ENCODE data around the gene IGSF3.
"Not testable (repeated sequence)": the region's sequence is repeated elsewhere in the genome, so short reads cannot be mapped to it uniquely, and the experiment has no call there.

IGSF3 gene

DNA sequence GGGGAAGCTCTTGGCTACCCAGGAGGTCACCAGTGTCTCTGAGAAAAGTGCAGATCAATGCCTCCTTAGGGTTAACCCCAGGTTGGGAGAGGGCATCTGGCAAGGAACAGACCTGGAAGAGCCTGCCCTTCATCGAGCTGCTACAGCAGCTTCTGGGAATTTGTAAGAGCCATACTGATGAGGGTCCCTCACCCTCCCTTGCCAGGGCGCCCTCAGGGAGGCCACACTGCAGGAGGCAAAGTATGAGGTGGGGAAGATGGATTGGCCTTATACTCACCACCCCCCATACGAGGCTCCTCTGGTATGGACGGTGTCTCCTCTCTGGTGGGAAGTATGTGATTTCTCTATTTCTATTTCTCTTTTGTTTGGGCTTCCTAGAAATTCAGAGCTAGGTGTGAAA is 13.2 kb downstream of the IGSF3 start:
- DNase-seq (ENCODE audit: low read depth in 2 of 2), result no peak
- TF ChIP-seq, protein P1, sequence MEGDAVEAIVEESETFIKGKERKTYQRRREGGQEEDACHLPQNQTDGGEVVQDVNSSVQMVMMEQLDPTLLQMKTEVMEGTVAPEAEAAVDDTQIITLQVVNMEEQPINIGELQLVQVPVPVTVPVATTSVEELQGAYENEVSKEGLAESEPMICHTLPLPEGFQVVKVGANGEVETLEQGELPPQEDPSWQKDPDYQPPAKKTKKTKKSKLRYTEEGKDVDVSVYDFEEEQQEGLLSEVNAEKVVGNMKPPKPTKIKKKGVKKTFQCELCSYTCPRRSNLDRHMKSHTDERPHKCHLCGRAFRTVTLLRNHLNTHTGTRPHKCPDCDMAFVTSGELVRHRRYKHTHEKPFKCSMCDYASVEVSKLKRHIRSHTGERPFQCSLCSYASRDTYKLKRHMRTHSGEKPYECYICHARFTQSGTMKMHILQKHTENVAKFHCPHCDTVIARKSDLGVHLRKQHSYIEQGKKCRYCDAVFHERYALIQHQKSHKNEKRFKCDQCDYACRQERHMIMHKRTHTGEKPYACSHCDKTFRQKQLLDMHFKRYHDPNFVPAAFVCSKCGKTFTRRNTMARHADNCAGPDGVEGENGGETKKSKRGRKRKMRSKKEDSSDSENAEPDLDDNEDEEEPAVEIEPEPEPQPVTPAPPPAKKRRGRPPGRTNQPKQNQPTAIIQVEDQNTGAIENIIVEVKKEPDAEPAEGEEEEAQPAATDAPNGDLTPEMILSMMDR (IDR thresholded peaks at IDR 0.05; ENCODE audit: low read depth, low read length), result no peak
- no peak overlapping the region for H3K4me3 ChIP-seq (replicated peaks in 1 of 2; ENCODE audit: low read depth in 2 of 2, low read length in 2 of 2)

DNA sequence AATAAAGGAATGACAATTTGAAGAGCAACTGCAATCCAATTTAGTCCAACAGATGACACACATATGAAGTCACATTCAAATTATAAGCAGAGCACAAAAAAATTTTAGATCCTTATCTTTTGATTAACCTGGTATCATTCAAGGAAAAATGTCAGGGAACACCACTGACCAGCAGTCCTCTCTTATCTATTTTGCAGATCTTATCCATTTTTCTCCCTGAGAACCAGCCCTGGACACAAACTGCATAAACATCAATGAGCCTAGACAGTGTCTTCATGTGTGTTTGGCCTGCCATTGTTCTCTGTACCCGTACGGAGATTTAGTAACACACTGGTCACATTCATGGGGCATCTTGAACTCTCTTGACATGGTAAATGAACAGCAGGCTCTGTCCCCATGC is 14.9 kb downstream of the IGSF3 start:
- not testable (repeated sequence) for H3K4me3 ChIP-seq (replicated peaks in 1 of 2; ENCODE audit: low read depth in 2 of 2, low read length in 2 of 2); DNase-seq (ENCODE audit: low read depth in 2 of 2)

DNA sequence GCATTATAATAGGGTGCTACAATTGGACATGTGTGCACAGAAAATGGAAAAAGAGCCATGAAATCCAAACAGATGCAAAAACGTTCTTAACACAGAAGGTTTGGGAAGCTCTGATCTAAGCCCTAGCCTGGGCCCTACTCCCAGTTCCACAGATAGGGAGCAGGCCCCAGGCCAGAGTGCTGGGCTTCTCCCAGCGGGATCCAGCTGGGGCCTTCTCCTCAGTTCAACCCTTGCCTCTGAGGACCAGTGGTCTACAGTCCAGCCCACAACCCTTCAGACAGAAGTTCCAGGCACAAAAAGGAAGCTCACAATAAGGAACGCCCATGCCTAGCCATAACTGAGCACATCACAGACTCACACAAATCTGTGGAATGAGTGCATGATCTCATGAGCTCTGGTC is 16.8 kb downstream of the IGSF3 start:
- H3K4me3 ChIP-seq (replicated peaks in 1 of 2; ENCODE audit: low read depth in 2 of 2, low read length in 2 of 2); DNase-seq (ENCODE audit: low read depth in 2 of 2): not testable (repeated sequence)

DNA sequence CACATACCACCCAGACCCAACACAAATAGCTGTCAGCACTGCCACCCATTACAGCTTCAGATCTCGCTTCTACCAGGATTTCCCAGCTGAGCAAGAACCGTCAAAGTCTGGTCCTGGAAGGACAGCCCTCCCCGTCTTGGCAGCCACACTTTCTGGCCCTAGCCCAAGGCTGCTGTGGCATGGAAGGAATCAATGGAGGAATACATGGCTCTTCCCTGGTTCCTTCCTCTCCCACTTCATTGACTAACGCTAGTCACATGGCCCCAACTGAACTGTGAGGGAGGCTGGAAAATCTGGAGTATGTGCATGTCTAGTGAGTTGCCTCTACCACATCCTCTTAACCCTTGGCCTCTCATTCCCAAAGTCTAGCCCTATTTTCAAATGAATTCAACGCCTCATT is 18.5 kb downstream of the IGSF3 start:
- DNase-seq (ENCODE audit: low read depth in 2 of 2), result not testable (repeated sequence)

DNA sequence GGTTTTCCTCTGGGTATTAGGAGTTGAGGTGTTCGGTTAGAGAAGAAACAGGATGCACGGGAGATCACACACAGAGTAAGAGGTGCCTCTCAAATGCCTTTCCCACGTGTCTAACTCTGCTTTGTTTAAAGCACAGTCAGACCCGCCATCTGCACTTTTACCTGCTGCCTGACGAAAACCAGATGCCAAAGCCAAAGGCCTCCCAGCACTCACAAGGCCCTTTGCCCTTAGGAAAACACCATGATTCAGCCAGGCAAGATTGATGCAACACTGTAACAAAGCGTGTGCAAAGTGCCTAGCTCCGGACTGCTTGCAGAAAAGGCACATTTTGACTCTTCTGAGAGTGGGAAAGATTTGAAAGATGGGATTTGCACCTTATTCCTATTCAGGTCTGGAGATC is 19.2 kb downstream of the IGSF3 start:
- not testable (repeated sequence) for H3K4me3 ChIP-seq (replicated peaks in 1 of 2; ENCODE audit: low read depth in 2 of 2, low read length in 2 of 2); DNase-seq (ENCODE audit: low read depth in 2 of 2)

More for the DNA sequence above, 18.5 kb downstream of the IGSF3 start:
- not testable (repeated sequence) for H3K4me3 ChIP-seq (replicated peaks in 1 of 2; ENCODE audit: low read depth in 2 of 2, low read length in 2 of 2)

DNA sequence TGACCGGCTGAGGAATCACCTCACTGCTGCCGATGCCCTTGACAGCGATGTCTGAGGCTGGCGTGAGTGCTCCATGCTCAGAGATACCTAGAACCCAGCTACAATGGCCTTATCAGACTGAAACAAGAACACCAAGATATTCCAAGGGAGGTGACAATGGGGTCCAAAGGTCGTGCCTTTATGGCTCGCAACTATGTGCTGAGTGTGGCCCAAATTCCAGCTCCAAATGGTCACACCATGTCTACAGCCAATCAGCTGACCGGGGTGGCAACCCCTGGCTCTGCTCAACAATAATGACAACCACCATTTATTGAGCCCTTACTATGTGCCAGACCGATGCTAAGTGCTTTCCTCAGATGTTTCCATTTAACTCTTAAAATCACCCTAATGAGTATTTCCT is 20.3 kb downstream of the IGSF3 start:
- H3K4me3 ChIP-seq (replicated peaks in 1 of 2; ENCODE audit: low read depth in 2 of 2, low read length in 2 of 2); DNase-seq (ENCODE audit: low read depth in 2 of 2): not testable (repeated sequence)

DNA sequence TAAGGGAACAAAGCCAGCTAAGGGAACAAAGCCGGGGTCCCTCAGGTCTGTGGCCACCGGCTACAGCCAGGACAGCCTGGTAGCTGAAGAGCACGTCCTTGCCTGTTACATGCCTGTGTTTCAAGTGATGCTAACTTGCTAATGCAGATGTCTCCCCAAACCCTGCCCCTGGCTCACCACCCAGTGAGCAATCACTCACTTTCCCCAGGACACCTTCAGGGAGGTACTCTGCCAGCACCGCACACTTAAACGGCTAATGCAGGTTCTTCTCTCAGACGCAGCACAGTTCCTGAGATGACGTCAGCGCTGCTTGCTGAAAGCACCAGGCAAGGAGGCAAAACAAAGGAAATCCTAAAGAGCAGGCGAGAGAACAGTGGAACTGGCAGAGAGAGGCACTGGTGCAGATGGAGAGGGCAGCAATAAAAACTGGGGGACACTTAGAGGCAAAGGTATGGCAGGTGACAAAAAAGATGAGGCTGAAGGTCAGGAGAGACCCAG is 20.8 kb downstream of the IGSF3 start:
- H3K4me3 ChIP-seq (replicated peaks in 1 of 2; ENCODE audit: low read depth in 2 of 2, low read length in 2 of 2); DNase-seq (ENCODE audit: low read depth in 2 of 2): not testable (repeated sequence)

DNA sequence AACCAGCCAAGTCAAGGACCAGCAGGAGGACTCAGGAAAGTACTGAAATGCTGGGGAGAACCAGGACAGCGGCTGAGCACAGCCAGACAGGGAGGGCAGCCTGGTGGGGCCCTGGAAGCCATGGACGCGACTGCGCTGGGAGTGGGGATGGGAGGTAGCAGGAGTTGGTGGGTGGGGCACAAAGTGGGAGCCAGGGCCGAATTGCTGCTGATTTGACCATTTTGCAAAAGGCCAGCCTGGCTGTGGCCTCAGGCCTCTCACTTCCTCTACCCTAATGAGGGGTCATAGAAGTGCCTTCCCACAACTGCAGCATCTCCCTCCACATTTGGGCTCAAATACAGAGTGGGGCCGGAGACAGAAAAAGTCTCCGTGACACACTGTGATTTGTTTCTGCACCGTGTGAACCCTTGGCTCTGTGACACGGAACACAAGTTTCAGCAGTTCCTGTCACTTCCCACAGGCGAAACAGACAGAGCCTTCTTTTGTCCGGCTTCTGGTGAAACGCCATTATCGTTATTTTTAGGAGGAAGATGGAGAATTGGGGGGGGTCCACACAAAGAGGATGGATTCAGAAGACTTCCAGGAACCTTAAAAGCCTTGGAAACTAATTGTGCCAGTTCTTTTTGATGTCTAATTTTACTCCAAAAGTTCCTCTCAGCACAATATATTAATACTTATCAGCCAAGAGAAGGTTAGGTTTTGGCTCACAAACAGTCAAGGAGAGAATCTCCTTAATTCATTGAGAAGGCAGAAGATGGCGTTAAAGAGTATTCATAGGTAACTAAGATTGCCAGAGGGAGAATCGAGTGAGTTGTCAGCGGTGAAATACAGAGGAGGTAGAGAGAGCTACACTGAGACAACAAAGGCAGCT is 21.5 kb downstream of the IGSF3 start:
- H3K4me3 ChIP-seq (replicated peaks in 1 of 2; ENCODE audit: low read depth in 2 of 2, low read length in 2 of 2); DNase-seq (ENCODE audit: low read depth in 2 of 2): not testable (repeated sequence)

DNA sequence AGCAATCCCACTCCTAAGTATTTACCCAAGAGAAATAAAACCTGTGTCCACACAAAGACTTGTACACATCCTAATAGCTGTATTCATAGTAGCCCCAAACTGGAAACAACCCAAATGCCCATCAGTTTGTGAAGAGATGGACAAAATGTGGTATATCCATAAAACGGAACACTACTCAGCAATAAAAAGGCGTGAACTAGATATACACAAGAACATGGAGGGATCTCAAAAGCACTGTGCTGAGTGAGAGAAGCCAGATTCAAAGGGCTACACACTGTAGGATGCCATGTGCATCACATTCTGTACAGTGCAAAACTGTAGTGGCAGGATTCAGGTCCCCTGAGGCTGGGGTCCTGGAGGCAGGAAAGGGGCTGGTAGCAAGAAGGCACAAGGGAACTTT is 22.5 kb downstream of the IGSF3 start:
- not testable (repeated sequence) for H3K4me3 ChIP-seq (replicated peaks in 1 of 2; ENCODE audit: low read depth in 2 of 2, low read length in 2 of 2); DNase-seq (ENCODE audit: low read depth in 2 of 2)

DNA sequence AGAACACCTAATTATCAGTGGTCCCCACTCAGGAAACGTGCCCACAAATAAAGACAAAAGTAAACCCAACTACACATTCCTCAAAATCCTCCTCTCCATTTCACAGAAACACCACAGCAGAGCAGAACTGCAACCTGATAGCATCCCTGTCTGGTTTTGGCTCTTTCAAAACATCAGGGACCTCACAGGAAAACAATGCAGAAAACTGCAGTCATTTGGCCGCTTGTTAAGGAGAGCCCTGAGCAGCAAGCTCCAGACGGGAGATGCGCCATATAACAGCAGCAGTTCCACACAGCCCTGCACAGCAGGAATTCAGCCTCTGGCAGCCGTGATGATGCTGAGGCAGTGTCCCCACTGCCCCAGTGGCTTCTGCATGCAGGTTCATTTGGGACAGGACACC is 23.4 kb downstream of the IGSF3 start:
- H3K4me3 ChIP-seq (replicated peaks in 1 of 2; ENCODE audit: low read depth in 2 of 2, low read length in 2 of 2); DNase-seq (ENCODE audit: low read depth in 2 of 2): not testable (repeated sequence)

DNA sequence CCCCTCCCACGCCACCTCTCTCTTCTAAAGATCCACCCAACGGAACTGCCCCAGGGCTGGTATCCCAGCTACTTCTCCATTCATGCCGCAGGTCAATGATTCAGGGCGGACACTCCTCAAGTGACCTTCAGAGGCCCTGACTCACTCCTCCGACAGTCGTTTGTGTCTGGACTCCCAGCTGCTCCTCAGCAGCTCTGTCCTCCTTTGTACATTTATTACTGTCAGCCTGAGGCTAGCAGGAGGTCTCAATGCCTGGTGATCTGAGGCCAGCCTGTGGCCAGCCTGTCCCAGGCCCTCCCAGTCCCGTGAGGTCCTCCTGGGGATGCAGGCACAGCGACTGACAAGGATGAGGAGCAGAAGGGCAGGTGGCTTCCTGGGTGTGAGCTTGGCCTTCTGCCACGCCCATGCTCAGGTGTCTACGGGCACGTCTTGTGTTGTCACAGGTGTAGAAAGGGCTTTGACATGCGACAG is 24.2 kb downstream of the IGSF3 start:
- not testable (repeated sequence) for H3K4me3 ChIP-seq (replicated peaks in 1 of 2; ENCODE audit: low read depth in 2 of 2, low read length in 2 of 2); DNase-seq (ENCODE audit: low read depth in 2 of 2)

DNA sequence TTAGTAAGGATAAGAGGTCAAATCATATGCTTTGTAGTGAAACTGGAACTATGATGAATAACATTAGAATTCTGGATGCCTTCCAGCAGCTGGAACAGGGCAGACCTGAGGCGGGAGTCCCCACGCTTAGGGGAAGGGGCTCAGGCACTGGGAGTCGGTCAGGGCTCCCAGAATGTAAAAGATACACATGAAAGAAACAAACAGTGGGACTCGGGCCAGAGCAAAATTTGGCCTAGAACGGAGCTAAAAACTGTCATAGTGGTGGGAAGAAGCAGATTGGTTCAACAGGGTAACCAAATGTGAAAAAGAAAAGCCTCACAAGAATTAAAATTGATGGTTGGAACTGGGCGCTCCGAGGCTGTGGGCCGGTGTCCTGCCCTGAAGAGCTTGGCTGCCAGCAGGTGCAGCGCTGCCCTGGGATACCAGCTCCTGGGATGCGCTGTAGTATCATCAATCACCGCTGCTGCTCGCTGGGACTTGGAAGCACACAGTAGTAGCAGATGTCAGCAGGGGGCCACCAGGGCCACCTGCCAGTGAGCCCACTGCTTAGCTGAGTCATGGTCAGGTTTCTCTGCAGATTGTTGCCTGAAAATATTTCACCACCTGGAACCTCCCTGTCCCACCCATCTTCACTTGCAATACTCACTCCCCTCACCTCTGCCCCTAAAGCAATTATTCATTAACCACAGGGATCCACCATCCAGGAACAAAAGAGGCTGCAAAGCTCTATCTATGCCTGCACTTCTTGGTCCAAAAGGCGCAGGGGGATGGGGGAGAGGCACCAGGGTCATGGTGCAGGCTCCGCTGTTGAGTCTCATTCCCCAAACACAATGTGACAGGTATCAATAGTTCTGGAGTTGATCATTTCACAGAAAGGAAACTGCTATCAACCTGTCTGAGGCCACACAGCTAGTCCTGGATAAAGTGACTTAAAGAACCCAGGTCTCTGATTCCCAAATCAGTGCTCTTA is 24.9 kb downstream of the IGSF3 start:
- not testable (repeated sequence) for H3K4me3 ChIP-seq (replicated peaks in 1 of 2; ENCODE audit: low read depth in 2 of 2, low read length in 2 of 2); DNase-seq (ENCODE audit: low read depth in 2 of 2)

DNA sequence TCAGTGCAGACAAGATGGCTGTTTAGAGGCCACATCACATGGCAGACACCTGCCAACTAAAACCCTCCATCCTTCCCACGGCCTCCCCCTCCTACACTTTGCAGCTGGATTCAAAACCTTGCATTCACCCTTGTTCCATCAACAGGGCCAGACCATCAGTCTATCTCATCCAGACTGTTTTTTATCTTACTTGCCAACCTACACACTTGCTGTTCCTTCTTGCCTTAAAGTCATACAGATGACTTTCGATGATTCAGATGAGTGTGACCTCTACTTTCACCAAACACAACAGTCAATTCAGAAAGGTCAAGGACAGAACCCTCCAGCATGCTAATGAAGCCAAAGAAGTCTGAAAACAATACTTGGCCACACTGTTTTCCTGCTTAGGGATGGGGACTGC is 29.9 kb downstream of the IGSF3 start:
- not testable (repeated sequence) for DNase-seq (ENCODE audit: low read depth in 2 of 2); H3K4me3 ChIP-seq (replicated peaks in 1 of 2; ENCODE audit: low read depth in 2 of 2, low read length in 2 of 2)

DNA sequence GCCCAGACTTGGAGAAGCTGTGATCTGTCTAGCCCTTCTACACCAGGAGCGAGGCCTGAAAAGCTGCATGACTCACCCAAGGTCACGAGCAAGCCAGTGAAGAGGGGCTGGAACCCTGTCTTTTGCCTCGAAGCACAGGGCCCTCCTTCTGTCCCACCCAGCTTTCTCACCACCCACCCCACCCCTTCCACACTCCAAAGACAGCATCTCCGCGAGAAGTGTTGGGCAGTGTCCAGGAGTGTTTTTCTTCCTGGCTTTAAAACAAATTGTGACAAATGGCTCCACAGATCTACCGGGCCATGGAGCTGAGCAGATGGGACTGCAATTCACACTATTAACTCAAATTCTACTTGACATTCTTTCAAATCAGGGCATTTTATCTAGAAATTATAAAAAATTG is 30.9 kb downstream of the IGSF3 start:
- DNase-seq (ENCODE audit: low read depth in 2 of 2); H3K4me3 ChIP-seq (replicated peaks in 1 of 2; ENCODE audit: low read depth in 2 of 2, low read length in 2 of 2): not testable (repeated sequence)

DNA sequence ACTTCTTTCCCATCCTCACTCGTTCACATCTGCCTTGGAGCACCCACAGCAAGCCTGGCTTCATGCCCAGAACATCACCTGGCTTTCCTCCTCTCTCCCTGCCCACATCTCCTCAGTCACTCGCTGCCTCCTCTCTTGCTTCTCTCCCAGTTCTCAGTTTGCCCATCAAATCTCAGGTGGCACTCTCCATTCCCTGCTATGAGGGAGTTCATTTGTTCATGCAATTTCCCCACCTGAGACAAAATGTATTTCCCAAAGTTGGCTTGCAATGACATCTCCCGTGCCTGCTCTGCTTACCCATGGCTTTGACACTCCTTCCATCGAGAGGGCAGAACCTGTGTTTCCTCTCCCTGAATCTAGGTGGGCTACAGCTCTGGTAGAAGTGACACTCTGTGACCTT is 33.1 kb downstream of the IGSF3 start:
- not testable (repeated sequence) for H3K4me3 ChIP-seq (replicated peaks in 1 of 2; ENCODE audit: low read depth in 2 of 2, low read length in 2 of 2); DNase-seq (ENCODE audit: low read depth in 2 of 2)

DNA sequence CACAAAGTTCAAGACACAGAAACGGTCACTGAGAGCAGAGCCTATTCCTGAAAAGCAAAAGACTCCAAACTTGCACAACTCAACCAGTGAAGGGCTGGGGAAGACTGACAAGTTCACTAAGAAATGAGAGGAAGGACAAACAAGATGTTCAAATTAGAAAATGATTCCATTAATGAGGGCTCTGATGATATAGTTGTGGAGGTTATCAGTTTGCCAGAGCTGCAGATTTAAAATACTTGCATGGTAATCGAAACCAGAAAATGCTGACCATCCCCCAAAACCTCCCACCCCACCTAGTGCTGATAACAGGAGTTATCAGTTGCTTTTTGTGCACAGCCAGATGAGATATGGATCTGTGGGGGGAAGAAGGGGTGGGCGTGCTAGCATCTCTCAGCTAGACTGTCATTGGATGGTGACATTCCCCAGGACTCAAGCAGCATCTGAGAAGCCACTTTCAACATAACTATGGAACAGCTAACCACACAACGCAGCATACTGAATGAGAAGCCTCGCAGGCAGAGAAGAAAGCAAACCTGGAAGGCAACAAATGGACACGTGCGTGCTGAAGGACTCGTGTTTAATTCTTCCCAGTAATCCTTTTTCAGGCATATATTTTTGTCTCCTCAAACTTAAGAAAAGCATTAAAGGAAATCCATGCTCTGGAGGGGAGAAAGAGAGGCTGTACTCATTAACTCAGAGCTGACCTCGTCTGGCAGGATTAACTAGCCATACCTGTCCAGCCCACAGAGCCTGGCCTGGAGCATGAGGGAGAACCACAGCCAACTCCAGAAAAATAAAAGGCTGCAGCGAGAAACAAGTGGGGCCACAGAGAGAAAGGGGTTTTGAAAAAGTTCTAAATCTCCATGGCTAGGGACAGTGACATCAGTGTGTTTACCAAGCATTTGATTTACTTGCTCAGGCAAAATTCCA is 35.3 kb downstream of the IGSF3 start:
- not testable (repeated sequence) for DNase-seq (ENCODE audit: low read depth in 2 of 2)

More for the DNA sequence above, 35.3 kb downstream of the IGSF3 start:
- H3K4me3 ChIP-seq (replicated peaks in 1 of 2; ENCODE audit: low read depth in 2 of 2, low read length in 2 of 2), result not testable (repeated sequence)
